GM19238 (cell line): ENCODE results near the gene PRKCH.

Experiments used
- DNase-seq: peaks from one replicate; pipeline ENCODE4 v3.0.0; 2011; ENCODE audit warnings: low spot score; ENCODE audit not compliant: insufficient read length

The PRKCH gene

DNA sequence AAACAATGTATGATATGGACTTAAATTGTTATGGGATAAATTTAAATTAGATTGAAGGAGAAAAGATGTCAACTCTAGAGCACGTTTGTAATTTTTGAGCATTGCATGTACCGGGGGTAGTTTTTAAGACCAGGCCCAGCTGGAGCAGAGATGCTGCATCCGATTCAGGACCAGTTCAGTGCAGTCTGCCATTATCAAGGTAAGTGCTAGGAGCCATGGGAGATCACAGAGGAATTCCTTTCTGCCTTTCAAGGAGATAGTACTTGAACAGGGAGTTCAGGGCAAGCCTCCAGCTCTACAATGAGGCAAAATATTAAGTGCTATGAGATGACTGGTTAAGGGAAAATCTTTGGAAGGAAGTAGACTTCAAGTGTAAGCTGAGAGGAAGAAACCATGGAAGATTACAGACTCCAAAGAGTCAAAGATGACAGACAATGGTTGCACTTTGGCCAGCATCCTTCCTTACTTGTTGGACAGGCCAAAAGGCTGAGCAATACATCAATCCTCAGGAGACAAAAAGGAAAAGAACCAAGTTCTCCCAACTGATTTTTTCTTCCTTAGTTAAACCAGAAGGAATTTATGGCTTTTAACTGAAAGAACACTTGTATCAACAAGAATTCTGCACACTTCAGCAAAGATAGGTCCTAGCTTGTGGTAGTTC is 260.7 kb downstream of the PRKCH start:
- DNase-seq = no peak

DNA sequence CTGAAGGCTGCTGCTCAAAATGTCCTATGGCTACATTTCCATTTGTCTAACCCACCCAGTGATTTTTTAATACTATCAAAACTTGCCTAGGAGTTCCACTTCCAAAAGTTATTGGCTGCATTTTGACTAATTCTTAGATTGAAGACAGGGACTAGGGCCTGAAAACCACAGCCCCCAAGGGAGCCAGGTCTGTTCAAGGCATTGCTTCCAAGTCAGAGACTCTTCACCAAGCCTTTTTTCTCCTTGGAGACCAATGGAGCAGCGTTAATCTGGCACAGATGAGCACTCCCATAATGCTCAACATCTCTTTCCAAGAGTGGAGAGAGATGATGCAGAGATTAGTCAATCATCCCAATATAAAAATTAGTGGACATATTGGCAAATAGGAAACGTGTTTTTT is 261.4 kb downstream of the PRKCH start:
- DNase-seq = no peak

DNA sequence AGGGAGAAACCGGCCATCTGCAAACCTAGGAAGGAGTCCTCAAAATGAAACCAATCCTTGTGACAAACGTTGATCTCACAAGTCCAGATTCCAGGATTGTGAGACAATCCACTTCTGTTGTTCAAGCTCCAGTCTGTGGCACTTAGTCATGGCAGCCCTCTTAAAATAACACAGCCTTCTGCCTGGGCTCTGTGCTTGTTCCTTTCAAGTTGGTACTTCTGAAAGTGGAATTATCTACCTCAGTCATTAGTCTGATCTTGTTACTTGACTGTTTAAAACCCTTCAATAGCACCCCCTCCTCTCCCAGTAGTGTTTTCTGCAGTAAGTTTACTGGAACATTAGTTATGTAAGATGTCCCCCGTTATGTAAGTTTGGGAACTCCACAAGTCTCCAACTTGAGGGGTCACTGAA is 263.0 kb downstream of the PRKCH start:
- no peak for DNase-seq

DNA sequence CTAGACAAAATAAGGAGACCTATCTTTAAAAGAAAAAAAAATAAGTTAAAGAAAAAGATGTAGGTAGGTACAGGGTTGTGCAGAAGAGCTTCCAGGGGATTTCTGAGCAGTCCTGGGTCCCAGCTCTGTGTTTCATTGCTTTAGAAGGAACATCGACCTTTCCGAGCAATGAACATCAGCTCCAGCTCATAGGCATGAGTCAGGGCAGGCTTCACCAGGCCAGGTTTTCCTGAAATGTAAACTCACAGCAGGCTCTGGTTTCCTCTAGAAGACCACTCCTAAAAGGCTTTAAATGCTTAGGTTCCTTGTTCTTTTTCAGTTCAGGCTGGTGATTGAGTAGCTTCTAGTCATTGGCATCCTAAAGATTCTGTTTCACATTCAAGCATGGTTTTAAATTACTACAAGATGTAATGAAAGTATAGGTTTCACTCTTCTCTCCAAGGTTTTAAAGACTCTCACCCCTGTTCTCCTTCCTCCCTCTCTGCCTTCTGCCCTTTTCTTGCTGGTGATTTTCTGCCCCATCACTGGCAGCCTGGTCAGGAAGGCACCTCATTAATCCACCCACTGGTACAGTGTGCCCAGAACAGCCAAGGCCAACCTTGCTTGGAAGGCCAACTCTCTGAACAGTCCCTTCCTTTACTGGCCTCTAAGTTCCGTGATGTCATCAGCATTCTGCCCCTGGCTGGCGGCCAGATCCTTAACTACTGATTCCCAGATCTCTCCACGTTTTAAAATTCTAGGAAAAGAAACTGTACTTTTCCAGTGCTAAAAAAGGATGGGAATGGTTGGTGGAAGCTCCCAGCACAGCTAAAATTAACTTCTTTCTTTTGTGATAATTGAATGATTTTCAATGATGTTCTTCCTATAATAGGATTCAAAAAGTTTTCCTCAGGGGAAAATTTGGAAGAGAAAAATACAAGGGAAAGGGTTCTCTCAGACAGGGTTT is 264.5 kb downstream of the PRKCH start:
- no peak for DNase-seq

DNA sequence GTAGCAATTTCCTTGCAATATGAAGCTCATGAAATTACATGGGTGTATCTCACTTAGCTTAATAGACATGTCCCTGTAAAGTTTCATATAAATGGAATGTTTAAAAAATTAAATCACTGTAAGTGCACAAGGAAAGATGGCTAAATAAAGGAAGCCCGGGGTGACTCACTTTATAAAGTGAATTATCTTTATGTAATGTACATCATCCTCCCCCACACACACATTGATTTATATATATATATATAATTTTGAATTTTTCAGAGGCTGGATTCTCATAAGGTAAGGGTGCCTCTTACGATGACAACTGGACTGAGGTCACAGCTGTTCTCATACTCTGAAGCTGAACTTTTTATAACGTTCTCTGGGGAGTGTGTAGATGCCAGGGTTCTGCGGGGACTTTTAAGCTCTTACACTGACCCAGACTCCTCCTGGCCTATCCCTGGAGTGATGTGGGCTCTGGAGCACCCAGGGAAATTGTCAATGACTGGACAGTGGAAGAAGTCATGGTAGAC is 265.2 kb downstream of the PRKCH start:
- DNase-seq = no peak

DNA sequence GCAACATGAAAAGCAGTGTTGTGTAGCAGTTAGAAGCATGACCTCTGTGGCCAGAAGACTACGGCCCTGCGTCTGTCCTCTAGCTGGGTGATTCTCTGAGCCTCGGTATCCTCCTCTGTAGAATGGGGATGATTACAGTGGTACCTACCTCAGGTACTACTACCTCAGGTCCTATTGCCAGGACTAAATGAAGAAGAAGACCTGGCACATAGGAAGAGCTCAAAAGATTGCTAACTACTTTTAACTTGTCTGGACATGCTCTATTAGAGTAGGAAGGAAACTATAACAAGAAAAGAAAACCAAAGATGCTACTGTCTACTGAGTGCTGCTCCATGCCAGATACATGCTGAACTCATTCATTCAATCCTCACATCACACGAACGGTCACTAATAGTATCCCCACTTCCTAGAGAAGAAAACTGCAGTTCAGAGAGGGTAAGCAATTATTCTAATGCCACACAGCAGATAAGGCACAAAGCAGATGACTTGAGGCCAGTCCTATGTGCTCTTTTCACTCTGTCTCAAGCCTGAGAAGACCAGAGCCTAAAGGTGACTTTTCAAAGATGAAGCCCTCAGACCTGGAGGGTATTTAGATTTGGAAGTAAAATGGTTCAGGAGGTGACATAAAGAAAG is 265.8 kb downstream of the PRKCH start:
- DNase-seq = no peak

DNA sequence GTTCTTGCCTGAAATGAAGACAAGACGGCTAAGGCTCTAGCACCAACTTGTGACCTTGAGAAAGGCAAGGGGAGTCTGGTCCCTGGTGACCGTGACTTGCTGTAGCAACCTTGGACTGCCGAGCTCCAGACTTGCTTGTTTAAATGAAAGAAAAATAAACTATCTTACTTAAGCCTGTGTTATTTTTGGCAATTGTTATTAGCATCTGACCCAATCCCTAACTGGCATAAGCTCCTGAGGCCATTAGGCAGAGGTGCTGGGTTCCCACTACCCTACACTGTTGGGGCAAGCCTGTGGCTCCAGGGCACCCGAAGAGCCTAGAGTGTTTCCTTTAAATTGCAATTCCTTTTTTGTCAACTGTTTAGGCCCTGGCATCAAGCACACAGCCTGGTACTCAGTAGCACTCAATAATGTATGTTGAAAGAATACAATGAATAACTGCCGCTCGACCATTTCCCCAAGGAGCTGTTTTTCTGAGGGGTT is 267.1 kb downstream of the PRKCH start:
- no peak for DNase-seq

DNA sequence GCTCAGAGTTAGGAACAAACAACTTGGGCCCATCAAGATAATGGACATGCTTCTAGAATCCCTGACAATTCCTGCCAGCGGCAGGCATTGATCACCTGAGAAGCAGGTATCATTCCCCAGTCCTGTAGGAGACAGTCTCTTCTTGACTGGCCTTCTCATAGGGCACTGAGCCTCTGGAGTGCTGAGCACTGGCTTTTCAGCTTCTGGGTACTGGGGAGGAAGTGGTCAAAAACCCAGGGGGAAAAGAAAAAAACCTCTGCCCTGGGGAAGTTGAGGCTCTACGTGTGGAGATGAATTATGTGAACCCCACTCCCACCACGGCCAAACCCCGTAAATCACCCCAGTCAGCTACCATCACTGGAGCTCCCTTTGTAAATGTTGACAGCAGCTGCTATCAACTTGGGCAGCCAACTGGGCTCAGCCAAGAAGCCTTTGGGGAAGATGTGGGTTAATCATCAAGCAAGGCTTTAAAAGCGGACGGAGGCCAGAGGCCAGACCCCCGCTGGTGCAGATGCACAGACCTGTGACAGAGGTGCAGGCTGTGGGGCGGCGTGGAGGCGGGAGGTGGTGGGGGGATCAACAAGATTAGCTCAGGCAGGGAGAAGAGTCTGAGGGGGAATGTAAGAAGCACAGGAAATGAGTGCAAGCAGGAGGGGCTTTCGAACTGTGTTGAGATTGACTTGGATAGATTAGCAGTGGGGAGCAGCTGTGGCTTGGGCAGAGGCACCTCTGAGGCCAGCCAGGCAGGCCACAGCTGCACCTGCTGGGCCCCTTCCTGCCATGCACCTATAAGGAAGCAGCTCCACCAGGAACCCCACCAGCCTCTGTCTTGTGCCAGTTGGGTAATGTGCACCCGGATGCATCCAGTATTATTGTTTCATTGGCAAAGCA is 268.6 kb downstream of the PRKCH start:
- no peak for DNase-seq

DNA sequence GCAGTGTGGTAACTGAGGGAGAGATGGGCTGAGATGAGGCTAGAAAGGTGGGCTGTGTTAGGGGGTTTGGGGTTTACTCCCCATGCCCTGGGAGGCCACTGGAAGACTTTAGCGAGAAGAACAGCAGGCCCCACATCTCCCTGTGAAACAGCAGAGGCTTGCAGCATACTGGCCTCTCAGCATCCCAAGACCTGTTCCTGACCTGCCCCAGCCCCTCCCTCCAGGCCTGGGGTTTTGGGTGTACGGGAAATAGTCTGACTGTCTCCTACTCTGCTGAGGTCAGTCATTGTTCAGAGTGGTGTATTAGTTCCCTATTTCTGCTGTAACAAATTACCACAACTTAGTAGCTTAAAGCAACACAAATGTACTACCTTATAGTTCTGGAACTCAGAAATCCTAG is 270.5 kb downstream of the PRKCH start:
- DNase-seq = no peak

DNA sequence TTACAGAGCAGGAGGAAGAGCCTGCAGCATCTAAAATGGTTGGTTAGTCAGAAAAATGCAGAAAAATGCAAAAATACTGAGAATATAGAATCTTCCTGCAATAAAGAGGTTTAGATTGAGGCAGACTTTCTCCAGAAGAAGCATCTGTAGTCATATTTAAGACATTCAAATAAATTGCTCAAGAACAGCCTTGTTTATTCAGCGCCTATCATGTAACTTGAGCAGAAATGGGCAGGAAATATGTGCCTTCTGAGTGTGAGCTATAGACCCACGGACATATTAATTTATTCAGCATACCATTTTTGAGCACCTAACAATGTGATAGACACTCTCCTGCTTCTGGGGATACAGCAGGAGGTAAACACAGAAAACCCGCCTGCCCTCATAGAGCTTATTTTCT is 272.0 kb downstream of the PRKCH start:
- DNase-seq = no peak

DNA sequence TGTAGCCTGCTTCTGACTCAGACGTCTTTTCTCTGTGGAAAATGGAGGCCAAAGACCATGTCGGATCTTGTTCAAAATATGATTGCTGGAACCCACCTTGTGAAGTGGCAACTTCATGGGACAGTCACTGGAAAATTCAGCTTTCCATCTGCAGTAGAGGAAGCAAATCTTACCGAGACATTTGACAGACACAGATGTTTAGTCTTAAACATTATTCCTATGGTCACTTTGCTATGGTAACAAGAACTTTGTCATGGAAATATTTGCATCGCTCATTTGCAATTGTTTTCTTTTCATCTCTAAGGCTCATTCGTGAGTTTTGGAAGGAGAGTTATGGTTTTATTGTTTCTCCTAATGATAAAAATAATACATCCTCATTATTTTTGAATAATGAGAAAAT is 275.6 kb downstream of the PRKCH start:
- DNase-seq = no peak

DNA sequence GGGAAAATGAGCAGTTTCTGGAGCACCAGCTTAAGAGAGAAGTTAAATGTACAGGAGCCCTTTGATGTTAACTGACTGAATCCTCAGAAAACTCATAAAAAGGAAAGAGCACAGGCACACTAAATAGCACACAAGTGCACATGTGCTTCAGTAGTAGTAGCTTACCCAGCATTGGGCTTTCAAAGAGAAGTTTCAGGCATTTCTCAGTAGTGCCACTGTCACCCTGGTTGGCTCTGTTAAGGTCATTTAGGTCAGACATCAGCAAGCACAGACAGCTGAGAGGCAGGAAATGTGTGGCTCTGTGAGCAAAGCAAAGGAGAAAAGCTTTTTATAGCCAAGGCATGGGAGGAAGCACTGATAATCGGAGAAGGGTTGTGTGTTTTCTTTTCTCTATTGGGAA is 277.6 kb downstream of the PRKCH start:
- DNase-seq = no peak

DNA sequence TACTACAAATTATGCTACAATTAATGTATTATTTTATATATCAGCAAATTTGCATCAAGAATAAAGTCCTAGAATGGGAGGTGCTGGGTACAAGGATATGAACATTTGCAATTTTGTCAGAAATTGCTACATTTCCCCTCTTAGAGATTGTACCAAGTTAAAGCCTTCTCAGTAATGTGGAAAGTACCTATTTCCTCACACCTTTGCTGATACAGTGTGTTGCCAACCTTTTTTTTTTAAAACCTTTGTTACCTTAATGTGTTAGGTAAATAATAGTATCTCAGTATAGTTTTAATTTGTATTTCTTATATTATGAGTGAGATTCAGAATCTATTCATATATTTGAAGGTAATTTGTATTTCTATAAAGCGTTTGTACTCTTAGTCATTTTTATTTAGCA is 278.6 kb downstream of the PRKCH start:
- DNase-seq = no peak
